Naive B cell (primary cell): ENCODE measurements around the gene CTNNA2. TPM values are rescaled to one million over a fixed set of nuclear protein-coding genes. Genes with fewer than 3 reads are reported as not detected.

Experiments
- ATAC-seq, 2 donors: fragments of 150-1000 bp; cut with Tn5 transposase; 2 replicates each; pipeline ENCODE4 v1.10.0; 2021; ENCODE audit warnings: low read depth in 2 of 2, mild to moderate bottlenecking in 2 of 2, moderate library complexity in 2 of 2
- DNase-seq: peaks from one replicate; pipeline ENCODE4 v3.0.0; 2022
- H3K27ac Mint-ChIP-seq, 6 donors: one replicate each; pipeline ENCODE4 v1.8.0; 2020 to 2022; ENCODE audit warnings: mild to moderate bottlenecking in 6 of 6, mixed read lengths in 6 of 6, moderate library complexity in 5 of 6, inconsistent platforms in 2 of 6
- H3K27me3 Mint-ChIP-seq, 3 donors: one replicate each; pipeline ENCODE4 v1.8.0; 2021 to 2022; ENCODE audit warnings: mixed read lengths in 3 of 3, mild to moderate bottlenecking in 1 of 3
- H3K36me3 Mint-ChIP-seq, 2 donors: one replicate each; pipeline ENCODE4 v1.8.0; 2020 to 2022; ENCODE audit warnings: mixed read lengths in 2 of 2, inconsistent platforms in 1 of 2, mild to moderate bottlenecking in 1 of 2
- H3K4me1 Mint-ChIP-seq, 3 donors: one replicate each; pipeline ENCODE4 v1.8.0; 2020 to 2022; ENCODE audit warnings: mixed read lengths in 3 of 3, inconsistent platforms in 1 of 3, mild to moderate bottlenecking in 1 of 3, moderate library complexity in 1 of 3
- H3K4me3 Mint-ChIP-seq, 8 donors: one replicate each; pipeline ENCODE4 v1.8.0; 2020 to 2022; ENCODE audit warnings: mild to moderate bottlenecking in 8 of 8, mixed read lengths in 8 of 8, moderate library complexity in 8 of 8, inconsistent platforms in 2 of 8
- H3K9me3 Mint-ChIP-seq, 7 donors: one replicate each; pipeline ENCODE4 v1.8.0; 2020 to 2022; ENCODE audit warnings: mixed read lengths in 7 of 7, mild to moderate bottlenecking in 5 of 7, inconsistent platforms in 2 of 7, moderate library complexity in 1 of 7
- polyA plus RNA-seq, 6 donors: library from polyadenylated mRNA; unstranded; fragments of 300-500 nt; fragmentation: Illumina TruSeq; gene quantifications; one replicate each; pipeline ENCODE4 v1.2.3, GENCODE V29; 2021; ENCODE audit warnings: low read depth in 6 of 6

Gene CTNNA2
- polyA plus RNA-seq, 6 donors from 2014 or later = not detected

DNA sequence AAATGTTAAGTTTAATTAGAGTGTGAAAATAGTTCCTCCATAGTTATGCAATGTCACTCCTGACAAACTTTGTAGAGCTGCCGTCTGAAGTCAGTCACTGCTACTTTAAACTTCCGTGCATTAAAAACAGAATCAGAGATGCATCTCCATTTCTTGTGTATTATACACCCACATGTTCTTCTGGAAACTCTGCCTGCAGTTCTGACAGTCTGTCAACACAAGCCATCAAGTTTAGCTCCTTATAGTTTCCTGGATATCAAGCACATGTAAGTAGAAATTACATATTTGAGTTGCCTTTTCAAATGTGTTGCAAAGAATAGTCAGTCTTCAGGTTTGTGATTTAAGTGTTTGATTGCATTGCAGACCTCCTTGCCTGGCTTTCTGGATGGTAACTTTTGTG, 184.3 kb downstream of the CTNNA2 start:
- Mint-ChIP-seq H3K36me3 (no peaks in the 10 kb centered on the region), H3K27ac (no peak overlapping the region), H3K4me1 (no peaks in the 10 kb centered on the region), H3K9me3 (peaks cover 0 to 12% (median 3%) of the 10 kb centered on the region in 7 donors), H3K27me3 (no peaks in the 10 kb centered on the region), H3K4me3 (no peak overlapping the region)
- ATAC-seq (no peak), DNase-seq (no peak)

DNA sequence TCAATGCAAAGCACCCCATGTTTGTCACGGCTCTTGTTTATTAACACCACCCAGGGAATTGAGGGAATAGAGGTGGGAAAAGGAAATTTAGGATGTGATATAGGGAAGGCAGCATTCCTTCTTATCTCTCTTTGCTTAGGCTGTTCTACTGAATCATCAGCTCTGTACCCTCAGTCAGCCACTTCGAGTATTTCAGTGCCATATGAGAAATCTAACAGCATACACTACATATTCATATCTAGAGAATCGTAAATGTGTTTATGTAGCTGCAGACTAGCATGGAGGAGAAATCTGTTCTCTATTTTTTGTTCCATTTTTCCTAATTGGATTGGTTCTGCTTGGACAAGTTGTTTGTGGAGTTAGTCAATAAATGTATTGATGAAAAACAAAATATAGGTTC, 187.8 kb downstream of the CTNNA2 start:
- Mint-ChIP-seq H3K4me3 (no peak overlapping the region), H3K9me3 (peaks cover 0 to 7% (median under 1%) of the 10 kb centered on the region in 7 donors), H3K4me1 (no peaks in the 10 kb centered on the region), H3K27ac (no peak overlapping the region), H3K27me3 (no peaks in the 10 kb centered on the region), H3K36me3 (no peaks in the 10 kb centered on the region)
- ATAC-seq = no peak
- DNase-seq = no peak

- ATAC-seq = no peak
Measured at GRCh38 chr2:79702905-79703304, 190.1 kb downstream of the CTNNA2 start.

GRCh38 chr2:79711098-79711497, 198.2 kb downstream of the CTNNA2 start:
- DNase-seq = no peak
- Mint-ChIP-seq H3K27ac (no peak overlapping the region), H3K4me3 (no peak overlapping the region), H3K36me3 (no peaks in the 10 kb centered on the region), H3K9me3 (peaks cover 0 to 8% (median 2%) of the 10 kb centered on the region in 7 donors), H3K27me3 (no peaks in the 10 kb centered on the region), H3K4me1 (no peaks in the 10 kb centered on the region)
- no peak for ATAC-seq

More at GRCh38 chr2:79702905-79703304, 190.1 kb downstream of the CTNNA2 start:
- Mint-ChIP-seq H3K4me1 (no peaks in the 10 kb centered on the region), H3K27ac (no peak overlapping the region), H3K9me3 (peaks cover 0 to 8% (median 3%) of the 10 kb centered on the region in 7 donors), H3K27me3 (no peaks in the 10 kb centered on the region), H3K36me3 (no peaks in the 10 kb centered on the region), H3K4me3 (no peak overlapping the region)
- no peak for DNase-seq

- H3K27ac Mint-ChIP-seq = no peak overlapping the region
- no peaks in the 10 kb centered on the region for H3K27me3 Mint-ChIP-seq
Measured at GRCh38 chr2:79713131-79713785, 200.4 kb downstream of the CTNNA2 start.

GRCh38 chr2:79714283-79714682, 201.4 kb downstream of the CTNNA2 start:
- Mint-ChIP-seq H3K27ac (no peak overlapping the region), H3K27me3 (no peaks in the 10 kb centered on the region), H3K4me1 (no peaks in the 10 kb centered on the region), H3K9me3 (peaks cover 0 to 14% (median 4%) of the 10 kb centered on the region in 7 donors), H3K36me3 (no peaks in the 10 kb centered on the region), H3K4me3 (no peak overlapping the region)
- DNase-seq (no peak), ATAC-seq (no peak)

More at GRCh38 chr2:79713131-79713785, 200.4 kb downstream of the CTNNA2 start:
- DNase-seq (no peak), ATAC-seq (no peak)
- H3K36me3 Mint-ChIP-seq = no peaks in the 10 kb centered on the region
- H3K4me3 Mint-ChIP-seq = no peak overlapping the region
- H3K4me1 Mint-ChIP-seq = no peaks in the 10 kb centered on the region
- peaks cover 0 to 14% (median 2%) of the 10 kb centered on the region in 7 donors for H3K9me3 Mint-ChIP-seq

GRCh38 chr2:79715338-79715737, 202.5 kb downstream of the CTNNA2 start:
- Mint-ChIP-seq H3K27me3 (no peaks in the 10 kb centered on the region), H3K36me3 (no peaks in the 10 kb centered on the region), H3K9me3 (peaks cover 0 to 14% (median 4%) of the 10 kb centered on the region in 7 donors), H3K4me1 (no peaks in the 10 kb centered on the region), H3K27ac (no peak overlapping the region), H3K4me3 (no peak overlapping the region)
- ATAC-seq (no peak), DNase-seq (no peak)

DNA sequence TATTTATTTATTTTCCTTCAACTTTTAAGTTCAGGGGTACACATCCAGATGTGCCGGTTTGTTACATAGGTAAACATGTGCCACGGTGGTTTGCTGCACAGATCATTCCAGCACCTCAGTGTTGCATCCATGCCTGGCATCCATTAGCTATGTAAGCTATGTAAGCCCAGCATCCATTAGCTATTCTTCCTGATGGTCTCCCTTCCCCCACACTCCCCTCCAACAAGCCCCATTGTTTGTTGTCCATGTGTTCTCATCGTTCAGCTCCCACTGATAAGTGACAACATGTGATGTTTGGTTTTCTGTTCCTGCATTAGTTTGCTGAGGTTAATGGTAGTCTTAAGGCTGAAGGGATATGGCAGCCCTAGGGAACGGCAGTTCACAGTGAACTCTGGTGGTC, 203.4 kb downstream of the CTNNA2 start:
- no peaks in the 10 kb centered on the region for H3K36me3 Mint-ChIP-seq
- H3K4me3 Mint-ChIP-seq = no peak overlapping the region
- no peak for DNase-seq
- H3K9me3 Mint-ChIP-seq = peaks cover 0 to 14% (median 4%) of the 10 kb centered on the region in 7 donors
- no peaks in the 10 kb centered on the region for H3K27me3 Mint-ChIP-seq
- no peak for ATAC-seq
- no peaks in the 10 kb centered on the region for H3K4me1 Mint-ChIP-seq
- H3K27ac Mint-ChIP-seq = no peak overlapping the region

DNA sequence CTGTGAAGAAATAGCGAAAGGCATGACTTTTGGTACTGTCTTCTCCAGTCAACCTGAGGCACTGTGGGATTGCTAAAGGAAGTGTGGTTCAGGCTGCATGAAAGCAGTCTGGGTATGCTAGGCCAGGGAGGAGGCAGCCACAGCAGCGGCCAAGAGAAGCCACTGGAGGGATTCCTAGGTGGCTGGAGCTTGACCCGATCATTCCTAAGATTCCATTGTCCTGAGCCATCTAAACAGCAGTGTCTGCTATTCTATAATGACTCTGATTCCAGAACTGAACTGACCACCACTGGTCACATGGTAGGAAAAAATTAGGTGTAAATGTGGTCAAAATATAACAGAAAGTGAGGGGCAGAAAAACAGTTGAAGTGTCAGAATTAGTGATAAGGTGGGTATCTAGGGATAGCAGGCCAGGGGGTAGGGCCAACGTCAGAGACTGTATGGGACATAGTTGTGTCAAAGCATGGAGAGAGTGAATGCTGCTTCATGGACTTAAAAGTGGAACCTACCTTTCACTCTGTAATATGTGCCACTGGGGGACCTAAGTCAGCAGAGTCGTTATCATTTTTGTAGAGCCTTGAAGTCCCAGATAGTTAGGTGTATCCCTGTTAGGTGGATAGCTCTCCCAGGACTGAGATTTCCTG, 204.6 kb downstream of the CTNNA2 start:
- DNase-seq (no peak), ATAC-seq (no peak)
- no peaks in the 10 kb centered on the region for H3K36me3 Mint-ChIP-seq

DNA sequence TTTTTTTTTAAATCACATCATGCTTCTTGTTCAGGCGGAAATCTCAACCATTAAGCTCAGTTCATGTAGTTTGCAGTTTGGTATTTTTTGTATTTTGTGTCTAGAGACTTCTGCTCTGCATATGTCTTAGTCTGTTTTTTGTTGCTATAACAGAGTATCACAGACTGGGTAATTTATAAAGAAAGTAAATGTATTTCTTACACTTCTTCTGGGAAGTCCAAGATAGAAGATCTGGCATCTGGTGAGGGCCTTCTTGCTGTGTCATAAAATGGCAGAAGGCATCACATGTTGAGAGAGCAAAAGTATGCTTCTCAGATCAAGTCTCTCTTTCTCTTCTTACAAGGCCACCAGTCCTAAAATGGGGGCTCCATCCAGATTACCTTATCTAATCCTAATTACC, 208.2 kb downstream of the CTNNA2 start:
- no peaks in the 10 kb centered on the region for H3K4me1 Mint-ChIP-seq
- no peak overlapping the region for H3K27ac Mint-ChIP-seq
- H3K9me3 Mint-ChIP-seq = peaks cover 0 to 10% (median 3%) of the 10 kb centered on the region in 7 donors
- H3K27me3 Mint-ChIP-seq = no peaks in the 10 kb centered on the region
- ATAC-seq (no peak), DNase-seq (no peak)
- no peak overlapping the region for H3K4me3 Mint-ChIP-seq
- no peaks in the 10 kb centered on the region for H3K36me3 Mint-ChIP-seq

More for the DNA sequence above, 204.6 kb downstream of the CTNNA2 start:
- no peaks in the 10 kb centered on the region for H3K4me1 Mint-ChIP-seq
- no peak overlapping the region for H3K4me3 Mint-ChIP-seq
- H3K27ac Mint-ChIP-seq = peak overlapping the region in 1 of 6 donors; percentile 5
- peaks cover 0 to 14% (median 4%) of the 10 kb centered on the region in 7 donors for H3K9me3 Mint-ChIP-seq
- no peaks in the 10 kb centered on the region for H3K27me3 Mint-ChIP-seq

GRCh38 chr2:79721966-79722365, 209.1 kb downstream of the CTNNA2 start:
- Mint-ChIP-seq H3K9me3 (peaks cover 0 to 10% (median 3%) of the 10 kb centered on the region in 7 donors), H3K27me3 (no peaks in the 10 kb centered on the region), H3K36me3 (no peaks in the 10 kb centered on the region), H3K27ac (no peak overlapping the region), H3K4me3 (no peak overlapping the region), H3K4me1 (no peaks in the 10 kb centered on the region)
- no peak for ATAC-seq
- no peak for DNase-seq

GRCh38 chr2:79723830-79724229, 211.0 kb downstream of the CTNNA2 start:
- Mint-ChIP-seq H3K27me3 (no peaks in the 10 kb centered on the region), H3K27ac (no peak overlapping the region), H3K4me1 (no peaks in the 10 kb centered on the region), H3K4me3 (no peak overlapping the region), H3K9me3 (peaks cover 0 to 10% (median 6%) of the 10 kb centered on the region in 7 donors), H3K36me3 (no peaks in the 10 kb centered on the region)
- DNase-seq (no peak), ATAC-seq (no peak)

DNA sequence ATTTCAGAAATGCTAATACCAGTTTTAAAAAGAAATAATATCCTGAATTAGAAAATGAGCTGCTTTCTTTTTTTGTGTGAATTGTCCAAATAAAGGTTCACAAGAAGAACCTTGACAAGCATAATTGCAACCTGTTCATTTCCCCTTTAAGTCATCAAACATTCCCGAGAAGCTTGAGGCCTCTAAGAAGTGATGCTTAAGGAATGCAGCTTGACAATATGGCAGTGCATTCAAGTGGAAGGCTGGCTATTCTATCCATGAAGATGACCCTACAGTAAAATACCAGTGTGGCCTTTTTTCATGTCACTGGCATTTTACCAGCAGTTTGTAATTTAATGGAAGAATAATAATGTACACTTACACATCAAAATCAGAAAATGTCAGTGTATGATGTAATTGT, 216.7 kb downstream of the CTNNA2 start:
- Mint-ChIP-seq H3K9me3 (peaks cover 0 to 10% (median 3%) of the 10 kb centered on the region in 7 donors), H3K27me3 (no peaks in the 10 kb centered on the region), H3K36me3 (no peaks in the 10 kb centered on the region), H3K27ac (no peak overlapping the region), H3K4me3 (no peak overlapping the region), H3K4me1 (no peaks in the 10 kb centered on the region)
- no peak for DNase-seq
- no peak for ATAC-seq

DNA sequence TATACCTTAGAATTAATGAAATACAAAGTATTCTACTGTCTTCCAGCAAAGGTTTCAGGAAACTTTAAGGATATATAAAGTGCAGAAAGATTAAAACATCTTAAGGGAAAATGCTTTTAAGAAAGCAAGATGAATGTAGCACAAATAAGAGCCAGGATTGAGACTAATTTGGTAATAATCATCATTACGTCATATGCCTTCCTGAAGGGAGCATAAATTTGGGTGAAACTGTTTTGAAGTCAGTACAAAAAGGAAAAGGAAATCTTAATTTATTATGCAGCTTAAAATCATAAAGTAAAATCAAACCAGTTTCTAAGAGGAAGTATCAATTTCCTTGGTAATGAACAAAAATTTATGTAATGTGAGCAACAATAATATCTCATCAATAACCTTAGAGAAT, 221.7 kb downstream of the CTNNA2 start:
- H3K9me3 Mint-ChIP-seq = peaks cover 0 to 7% (median 3%) of the 10 kb centered on the region in 7 donors
- no peaks in the 10 kb centered on the region for H3K4me1 Mint-ChIP-seq
- H3K4me3 Mint-ChIP-seq = no peak overlapping the region
- no peaks in the 10 kb centered on the region for H3K36me3 Mint-ChIP-seq
- ATAC-seq (no peak), DNase-seq (no peak)
- no peak overlapping the region for H3K27ac Mint-ChIP-seq
- H3K27me3 Mint-ChIP-seq = no peaks in the 10 kb centered on the region
